SK-N-SH (cell line): ENCODE results near the gene SIRPB2. TPM values are rescaled to one million over a fixed set of nuclear protein-coding genes. Genes with fewer than 3 reads are reported as not detected.

Experiments
- CTCF ChIA-PET: fragments of 300-600, 350-600 bp; formaldehyde crosslinking; extraction: SDS; loops from one replicate; lab custom pipeline; 2021; lab: Yijun Ruan, JAX
- POLR2A ChIA-PET: fragments of 350-600 bp; sonication (Branson Sonifier 250); formaldehyde crosslinking; extraction: SDS; loops from one replicate; lab custom pipeline; 2020; ENCODE audit warnings: antibody characterized with exemption, inconsistent platforms; lab: Yijun Ruan, JAX
- DNase-seq: peaks from one replicate; pipeline ENCODE4 v3.0.0; 2012
- H2AFZ ChIP-seq: fragments of 200-600 bp; sonication (generic); 2 replicates; pipeline ENCODE4 v1.8.1; 2016; ENCODE audit warnings: antibody characterized with exemption, mild to moderate bottlenecking, low read depth
- H3F3A ChIP-seq: fragments of 200-600 bp; sonication (generic); replicated peaks from 2 replicates; pipeline ENCODE3; 2016; ENCODE audit warnings: antibody characterized with exemption, mild to moderate bottlenecking; ENCODE audit not compliant: insufficient read depth
- H3K27ac ChIP-seq, 2 experiments: fragments of 200-500 bp in 1 of 2; fragments of 200-600 bp in 1 of 2; sonication (Bioruptor generic) in 1 of 2; sonication (generic), shearing (Covaris generic) in 1 of 2; 2 replicates each; pipeline versions ENCODE4 v1.5.1 to v1.6.1; 2014 to 2016; ENCODE audit warnings: low read depth in 2 of 2, inconsistent platforms in 1 of 2, low read length in 1 of 2, mild to moderate bottlenecking in 1 of 2, mixed read lengths in 1 of 2
- H3K27me3 ChIP-seq: fragments of 200-600 bp; sonication (generic), shearing (Covaris generic); 2 replicates; pipeline ENCODE4 v1.6.1; 2016; ENCODE audit warnings: mixed run types; ENCODE audit not compliant: insufficient read depth
- H3K36me3 ChIP-seq, 2 experiments: fragments of 200-500 bp in 1 of 2; fragments of 200-600 bp in 1 of 2; sonication (Bioruptor generic) in 1 of 2; sonication (generic) in 1 of 2; replicated peaks in 1 of 2; 2 replicates each; pipeline versions ENCODE3 to v1.5.1; 2014 to 2016; ENCODE audit warnings: low read length in 1 of 2, mild to moderate bottlenecking in 1 of 2; ENCODE audit not compliant: insufficient read depth in 2 of 2, control insufficient read depth in 1 of 2
- H3K4me1 ChIP-seq, 2 experiments: fragments of 200-500 bp in 1 of 2; fragments of 200-600 bp in 1 of 2; sonication (Bioruptor generic) in 1 of 2; sonication (generic), shearing (Covaris generic) in 1 of 2; 2 replicates each; pipeline versions ENCODE4 v1.5.1 to v1.6.1; 2014 to 2016; ENCODE audit warnings: low read depth in 1 of 2, low read length in 1 of 2, mixed run types in 1 of 2; ENCODE audit not compliant: insufficient read depth in 2 of 2, control insufficient read depth in 1 of 2
- H3K4me2 ChIP-seq: fragments of 200-600 bp; sonication (generic), shearing (Covaris generic); 2 replicates; pipeline ENCODE4 v1.6.1; 2017; ENCODE audit warnings: mixed run types
- H3K4me3 ChIP-seq, 2 experiments: fragments of 200-500 bp in 1 of 2; fragments of 200-600 bp in 1 of 2; sonication (Bioruptor generic) in 1 of 2; sonication (generic), shearing (Covaris generic) in 1 of 2; 2 replicates each; pipeline versions ENCODE4 v1.5.1 to v1.8.1; 2014 to 2016; ENCODE audit warnings: low read depth in 2 of 2, inconsistent platforms in 1 of 2, low read length in 1 of 2, mild to moderate bottlenecking in 1 of 2, mixed read lengths in 1 of 2, moderate library complexity in 1 of 2
- H3K79me2 ChIP-seq: fragments of 200-600 bp; sonication (generic); 2 replicates; pipeline ENCODE4 v1.8.1; 2017; ENCODE audit warnings: mild to moderate bottlenecking; ENCODE audit not compliant: insufficient read depth
- H3K9ac ChIP-seq: fragments of 200-600 bp; sonication (generic); 2 replicates; pipeline ENCODE4 v1.6.1; 2017; ENCODE audit warnings: mixed run types
- H3K9me2 ChIP-seq: fragments of 200-600 bp; sonication (generic); 2 replicates; pipeline ENCODE4 v1.6.1; 2017; ENCODE audit warnings: mixed run types
- H3K9me3 ChIP-seq: fragments of 200-600 bp; sonication (generic); 2 replicates; pipeline ENCODE4 v1.6.1; 2017; ENCODE audit warnings: mixed run types, mild to moderate bottlenecking, moderate library complexity
- H4K20me1 ChIP-seq: fragments of 200-600 bp; sonication (generic); 2 replicates; pipeline ENCODE4 v1.6.1; 2017; ENCODE audit warnings: mild to moderate bottlenecking, mixed run types; ENCODE audit not compliant: insufficient read depth
- FOSL2 ChIP-seq: IDR thresholded peaks from 2 replicates; pipeline ENCODE4 v1.4.0; 2012; ENCODE audit warnings: low read depth, mild to moderate bottlenecking, moderate library complexity, borderline replicate concordance
- FOXM1 ChIP-seq: IDR thresholded peaks from 2 replicates; pipeline ENCODE4 v1.4.0; 2012; ENCODE audit warnings: low read depth, mild to moderate bottlenecking
- JUND ChIP-seq: IDR thresholded peaks from 2 replicates; pipeline ENCODE4 v1.4.0; 2012
- MAX ChIP-seq: IDR thresholded peaks from 2 replicates; pipeline ENCODE4 v1.4.0; 2012; ENCODE audit warnings: low read depth
- MEF2A ChIP-seq: IDR thresholded peaks from 2 replicates; pipeline ENCODE4 v1.4.0; 2012; ENCODE audit warnings: low read depth, borderline replicate concordance
- MXI1 ChIP-seq: IDR thresholded peaks from 2 replicates; pipeline ENCODE4 v1.6.1; 2012; ENCODE audit warnings: mild to moderate bottlenecking, low read depth, low read length, improper control_type of control experiment
- NRF1 ChIP-seq: IDR thresholded peaks from 2 replicates; pipeline ENCODE4 v1.6.1; 2012; ENCODE audit warnings: low read depth, mild to moderate bottlenecking, low read length
- RAD21 ChIP-seq: IDR thresholded peaks from 2 replicates; pipeline ENCODE4 v1.6.1; 2012; ENCODE audit warnings: mild to moderate bottlenecking, low read length
- SMC3 ChIP-seq: IDR thresholded peaks from 2 replicates; pipeline ENCODE4 v1.6.1; 2012; ENCODE audit warnings: low read depth, low read length, improper control_type of control experiment
- TCF12 ChIP-seq: IDR thresholded peaks from 2 replicates; pipeline ENCODE4 v1.4.0; 2012
- WGBS: methylation state at CpG from one replicate; pipeline ENCODE4 v1.1.6; 2017; ENCODE audit warnings: low lambda C conversion rate; 5-methylcytosine and 5-hydroxymethylcytosine counted together
- polyA plus RNA-seq, 3 experiments: library from polyadenylated mRNA; depleted of rRNA; stranded (reverse); fragments of >200 nt; gene quantifications; 2 replicates each; pipeline ENCODE4 v1.2.3, GENCODE V29; 2012
- TF ChIP-seq, protein P1 (sequence below): fragments of 200-600 bp; sonication (generic); IDR thresholded peaks from 2 replicates; pipeline ENCODE4 v1.6.1; 2017; ENCODE audit warnings: antibody characterized with exemption, mild to moderate bottlenecking, moderate library complexity
- TF ChIP-seq, protein P2 (sequence below): IDR thresholded peaks from 2 replicates; pipeline ENCODE4 v1.6.1; 2012; ENCODE audit warnings: mild to moderate bottlenecking, low read depth, low read length, moderate library complexity

Gene SIRPB2
- polyA plus RNA-seq, 1 of the 3 experiments (the other 2 are of a cell fraction) = not detected

- H3K36me3 ChIP-seq = no peaks in the 10 kb centered on the region
- 9% methylated on average over 9 of the region's 9 CpGs for WGBS
- H3K4me2 ChIP-seq = no peak overlapping the region
- no peaks in the 10 kb centered on the region for H3K79me2 ChIP-seq
- DNase-seq = peak; percentile 8
- no peaks in the 10 kb centered on the region for H3K4me1 ChIP-seq
- no peaks in the 10 kb centered on the region for H3K9me2 ChIP-seq
- ChIA-PET POLR2A (no interaction called here), CTCF (interaction anchor here (0.9 to 2.7 kb wide), 10 partner anchors 9 to 293 kb away, joined by 3 to 15 read pairs (median 6); partner anchors contain the start of gene NSFL1C)
- peaks cover 10% of the 10 kb centered on the region; the same call in 1 of the 2 replicates for H3K27me3 ChIP-seq
- H3K9ac ChIP-seq = no peak overlapping the region
- no peak overlapping the region; the same call in 1 of the 2 replicates for H2AFZ ChIP-seq
- no peaks in the 10 kb centered on the region for H4K20me1 ChIP-seq
- H3K4me3 ChIP-seq = no peak overlapping the region
- no peak overlapping the region for H3K27ac ChIP-seq
- H3K9me3 ChIP-seq = no peaks in the 10 kb centered on the region
- no peaks in the 10 kb centered on the region for H3F3A ChIP-seq
- TF ChIP-seq MXI1 = peak; percentile 25; the same call in 1 of the 2 replicates
- peak; percentile 58 for TF ChIP-seq RAD21
- TF ChIP-seq JUND = no peak
- TF ChIP-seq NRF1 = no peak
- peak; percentile 34; the same call in 1 of the 2 replicates for TF ChIP-seq SMC3
- TF ChIP-seq, protein P1, sequence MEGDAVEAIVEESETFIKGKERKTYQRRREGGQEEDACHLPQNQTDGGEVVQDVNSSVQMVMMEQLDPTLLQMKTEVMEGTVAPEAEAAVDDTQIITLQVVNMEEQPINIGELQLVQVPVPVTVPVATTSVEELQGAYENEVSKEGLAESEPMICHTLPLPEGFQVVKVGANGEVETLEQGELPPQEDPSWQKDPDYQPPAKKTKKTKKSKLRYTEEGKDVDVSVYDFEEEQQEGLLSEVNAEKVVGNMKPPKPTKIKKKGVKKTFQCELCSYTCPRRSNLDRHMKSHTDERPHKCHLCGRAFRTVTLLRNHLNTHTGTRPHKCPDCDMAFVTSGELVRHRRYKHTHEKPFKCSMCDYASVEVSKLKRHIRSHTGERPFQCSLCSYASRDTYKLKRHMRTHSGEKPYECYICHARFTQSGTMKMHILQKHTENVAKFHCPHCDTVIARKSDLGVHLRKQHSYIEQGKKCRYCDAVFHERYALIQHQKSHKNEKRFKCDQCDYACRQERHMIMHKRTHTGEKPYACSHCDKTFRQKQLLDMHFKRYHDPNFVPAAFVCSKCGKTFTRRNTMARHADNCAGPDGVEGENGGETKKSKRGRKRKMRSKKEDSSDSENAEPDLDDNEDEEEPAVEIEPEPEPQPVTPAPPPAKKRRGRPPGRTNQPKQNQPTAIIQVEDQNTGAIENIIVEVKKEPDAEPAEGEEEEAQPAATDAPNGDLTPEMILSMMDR = peak; percentile 58
- TF ChIP-seq FOXM1 = no peak
These were observed 18.0 kb upstream of the SIRPB2 start for GRCh38 chr20:1509237-1509636.

DNA sequence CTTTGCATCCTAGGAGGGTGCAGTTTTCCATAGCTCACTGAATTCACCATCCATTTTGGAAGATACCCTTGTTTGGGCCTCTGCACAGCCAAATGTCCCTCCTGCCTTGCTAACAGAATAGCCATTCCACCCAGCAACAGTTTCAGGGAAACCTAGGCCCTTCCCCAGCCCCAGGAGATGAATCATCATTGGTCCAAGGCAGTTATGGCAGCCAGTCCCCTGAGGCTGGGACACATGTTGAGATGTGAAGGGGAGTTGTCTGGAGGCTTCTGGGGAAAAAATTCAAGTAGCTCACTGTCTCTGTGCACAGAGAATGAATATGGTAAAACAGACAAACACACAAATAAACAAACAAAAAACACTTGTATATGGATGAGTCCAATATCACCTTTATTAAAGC, 17.4 kb upstream of the SIRPB2 start:
- DNase-seq = no peak
- Histone ChIP-seq H3K4me1 (no peaks in the 10 kb centered on the region), H2AFZ (no peak overlapping the region; the same call in 1 of the 2 replicates), H4K20me1 (no peaks in the 10 kb centered on the region), H3K9me3 (no peaks in the 10 kb centered on the region), H3F3A (no peaks in the 10 kb centered on the region), H3K27me3 (peaks cover 10% of the 10 kb centered on the region; the same call in 1 of the 2 replicates), H3K27ac (no peak overlapping the region), H3K4me2 (no peak overlapping the region), H3K4me3 (no peak overlapping the region), H3K9me2 (no peaks in the 10 kb centered on the region), H3K79me2 (no peaks in the 10 kb centered on the region), H3K36me3 (no peaks in the 10 kb centered on the region)
- CTCF ChIA-PET = interaction anchor here (0.7 to 2.7 kb wide), 11 partner anchors 9 to 294 kb away, joined by 3 to 15 read pairs (median 6); partner anchors contain the start of gene NSFL1C
- POLR2A ChIA-PET = no interaction called here
- no peak for TF ChIP-seq MEF2A
- TF ChIP-seq, protein P2, sequence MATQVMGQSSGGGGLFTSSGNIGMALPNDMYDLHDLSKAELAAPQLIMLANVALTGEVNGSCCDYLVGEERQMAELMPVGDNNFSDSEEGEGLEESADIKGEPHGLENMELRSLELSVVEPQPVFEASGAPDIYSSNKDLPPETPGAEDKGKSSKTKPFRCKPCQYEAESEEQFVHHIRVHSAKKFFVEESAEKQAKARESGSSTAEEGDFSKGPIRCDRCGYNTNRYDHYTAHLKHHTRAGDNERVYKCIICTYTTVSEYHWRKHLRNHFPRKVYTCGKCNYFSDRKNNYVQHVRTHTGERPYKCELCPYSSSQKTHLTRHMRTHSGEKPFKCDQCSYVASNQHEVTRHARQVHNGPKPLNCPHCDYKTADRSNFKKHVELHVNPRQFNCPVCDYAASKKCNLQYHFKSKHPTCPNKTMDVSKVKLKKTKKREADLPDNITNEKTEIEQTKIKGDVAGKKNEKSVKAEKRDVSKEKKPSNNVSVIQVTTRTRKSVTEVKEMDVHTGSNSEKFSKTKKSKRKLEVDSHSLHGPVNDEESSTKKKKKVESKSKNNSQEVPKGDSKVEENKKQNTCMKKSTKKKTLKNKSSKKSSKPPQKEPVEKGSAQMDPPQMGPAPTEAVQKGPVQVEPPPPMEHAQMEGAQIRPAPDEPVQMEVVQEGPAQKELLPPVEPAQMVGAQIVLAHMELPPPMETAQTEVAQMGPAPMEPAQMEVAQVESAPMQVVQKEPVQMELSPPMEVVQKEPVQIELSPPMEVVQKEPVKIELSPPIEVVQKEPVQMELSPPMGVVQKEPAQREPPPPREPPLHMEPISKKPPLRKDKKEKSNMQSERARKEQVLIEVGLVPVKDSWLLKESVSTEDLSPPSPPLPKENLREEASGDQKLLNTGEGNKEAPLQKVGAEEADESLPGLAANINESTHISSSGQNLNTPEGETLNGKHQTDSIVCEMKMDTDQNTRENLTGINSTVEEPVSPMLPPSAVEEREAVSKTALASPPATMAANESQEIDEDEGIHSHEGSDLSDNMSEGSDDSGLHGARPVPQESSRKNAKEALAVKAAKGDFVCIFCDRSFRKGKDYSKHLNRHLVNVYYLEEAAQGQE = no peak
- no peak for TF ChIP-seq MAX
- TF ChIP-seq, protein P1 = no peak
- TF ChIP-seq FOSL2 = no peak
- TF ChIP-seq TCF12 = no peak
- TF ChIP-seq, all 33 proteins: peak for 0
- no peak overlapping the region for H3K9ac ChIP-seq
